GM21423 (cell line): ENCODE data around the gene PLCH2.

ENCODE experiments used
- ATAC-seq: cut with Tn5 transposase; IDR thresholded peaks from one replicate; pipeline ENCODE4 v1.9.1; 2021; ENCODE audit warnings: mild to moderate bottlenecking, moderate library complexity; ENCODE audit not compliant: unreplicated experiment

The PLCH2 gene

GRCh38 chr1:2460996-2461751 is 14.9 kb upstream of the PLCH2 start:
- no peak for ATAC-seq

GRCh38 chr1:2462819-2463218 is 13.3 kb upstream of the PLCH2 start:
- ATAC-seq: no peak

DNA sequence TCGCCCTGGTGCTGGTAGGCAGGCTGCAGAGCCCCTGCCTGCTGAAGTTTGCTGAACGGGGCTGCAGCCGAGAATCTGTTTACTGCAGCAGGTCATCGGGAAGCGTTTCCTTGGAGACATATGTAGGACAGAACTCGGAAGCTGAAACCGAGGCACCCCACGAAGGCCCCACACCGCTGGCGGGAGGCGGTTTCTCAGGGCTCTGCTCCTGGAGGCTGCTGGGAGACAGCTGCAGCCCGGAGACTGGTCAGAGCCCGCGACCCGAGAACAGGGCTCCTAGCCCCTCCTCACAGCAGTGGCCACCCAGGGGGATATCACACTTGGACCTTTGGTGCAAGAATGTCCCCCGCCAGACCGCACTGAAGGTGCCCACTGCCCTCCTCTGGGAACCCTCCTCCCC is 12.7 kb upstream of the PLCH2 start:
- no peak for ATAC-seq

DNA sequence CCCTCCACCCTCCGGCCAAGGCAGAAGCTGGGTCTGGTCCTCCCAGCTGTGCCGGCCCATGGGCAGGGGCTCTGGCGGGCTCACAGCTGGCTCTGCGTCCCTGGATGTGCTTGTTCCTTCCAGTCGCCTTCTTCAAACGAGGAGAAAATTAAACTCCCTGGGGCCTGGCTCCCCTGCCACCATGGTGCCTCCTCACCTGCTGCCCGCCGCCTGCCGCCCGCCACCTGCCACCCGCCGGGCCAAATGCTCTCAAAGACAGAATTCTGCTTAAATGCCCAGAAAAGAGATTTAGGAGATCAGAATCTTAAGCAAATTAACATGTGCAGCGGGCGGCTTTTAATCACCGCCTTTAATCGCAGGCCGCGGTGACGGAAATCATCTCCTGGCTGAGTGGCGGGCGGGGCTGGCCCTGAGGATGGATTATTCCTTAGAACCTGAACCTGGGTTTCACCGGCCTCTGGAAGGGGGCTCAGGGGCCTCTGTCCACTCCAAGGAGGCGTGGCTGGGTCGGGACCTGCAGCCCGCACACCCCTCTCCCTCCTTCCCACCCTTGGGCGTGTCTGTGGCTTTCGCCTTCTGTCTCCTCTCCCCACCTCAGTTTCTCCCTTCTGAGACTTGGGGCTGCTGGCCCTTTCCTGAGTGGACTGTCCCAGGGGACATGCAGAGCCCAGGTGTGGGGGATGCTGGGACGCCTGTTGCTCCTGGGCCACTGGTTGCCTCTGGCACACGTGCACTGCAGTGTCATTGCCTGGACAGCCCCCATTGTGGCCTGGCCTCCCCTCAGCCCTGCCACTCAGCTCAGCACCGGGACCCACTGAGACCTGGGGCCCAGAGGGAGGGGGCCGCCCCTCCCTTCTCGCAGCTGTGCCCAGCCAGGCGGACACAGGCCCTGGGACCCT is 10.5 kb upstream of the PLCH2 start:
- ATAC-seq: no peak

DNA sequence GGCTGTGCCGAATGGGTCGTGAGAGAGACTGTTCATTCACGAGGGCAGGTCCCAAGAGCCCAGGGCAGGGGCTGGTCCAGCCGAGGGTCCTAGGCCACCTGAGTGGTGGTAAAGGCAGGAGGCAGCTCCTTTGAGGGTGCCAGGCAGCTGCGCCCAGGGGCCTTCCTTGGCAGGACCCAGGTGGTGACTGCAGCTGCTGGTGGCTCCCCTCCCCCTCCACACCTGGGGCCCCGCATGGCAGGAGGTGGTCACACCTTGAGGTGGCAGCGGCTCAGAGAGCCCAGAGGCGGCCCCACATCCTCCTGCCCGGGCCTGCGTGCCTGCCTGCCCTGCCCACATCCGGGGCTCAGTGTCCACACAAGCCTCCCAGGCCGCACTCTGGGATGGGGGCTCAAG is 9.8 kb upstream of the PLCH2 start:
- ATAC-seq: no peak

GRCh38 chr1:2466958-2467554 is 9.0 kb upstream of the PLCH2 start:
- no peak for ATAC-seq

DNA sequence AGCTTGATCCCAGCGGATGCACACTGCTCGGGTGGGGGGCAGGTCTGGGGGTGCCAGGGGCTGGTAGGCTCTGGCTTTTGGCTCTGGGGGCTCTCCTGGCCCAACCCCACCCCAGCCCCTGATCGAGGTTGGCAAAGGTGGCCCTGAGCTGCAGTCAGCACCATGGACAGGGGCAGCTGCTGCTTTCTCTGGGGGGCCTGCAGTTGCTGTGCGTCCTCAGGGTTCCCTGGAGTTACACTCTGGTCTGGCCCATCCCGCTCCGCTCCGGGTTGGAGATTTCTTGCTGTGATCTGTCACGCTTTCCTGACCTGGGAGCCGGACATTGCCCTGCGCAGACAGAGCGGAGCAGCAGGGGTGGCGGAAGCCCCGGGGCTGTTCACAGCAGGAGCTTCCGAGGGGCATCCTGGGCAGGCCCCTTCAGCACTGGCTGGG is 8.0 kb upstream of the PLCH2 start:
- no peak for ATAC-seq

GRCh38 chr1:2468540-2468939 is 7.5 kb upstream of the PLCH2 start:
- no peak for ATAC-seq

DNA sequence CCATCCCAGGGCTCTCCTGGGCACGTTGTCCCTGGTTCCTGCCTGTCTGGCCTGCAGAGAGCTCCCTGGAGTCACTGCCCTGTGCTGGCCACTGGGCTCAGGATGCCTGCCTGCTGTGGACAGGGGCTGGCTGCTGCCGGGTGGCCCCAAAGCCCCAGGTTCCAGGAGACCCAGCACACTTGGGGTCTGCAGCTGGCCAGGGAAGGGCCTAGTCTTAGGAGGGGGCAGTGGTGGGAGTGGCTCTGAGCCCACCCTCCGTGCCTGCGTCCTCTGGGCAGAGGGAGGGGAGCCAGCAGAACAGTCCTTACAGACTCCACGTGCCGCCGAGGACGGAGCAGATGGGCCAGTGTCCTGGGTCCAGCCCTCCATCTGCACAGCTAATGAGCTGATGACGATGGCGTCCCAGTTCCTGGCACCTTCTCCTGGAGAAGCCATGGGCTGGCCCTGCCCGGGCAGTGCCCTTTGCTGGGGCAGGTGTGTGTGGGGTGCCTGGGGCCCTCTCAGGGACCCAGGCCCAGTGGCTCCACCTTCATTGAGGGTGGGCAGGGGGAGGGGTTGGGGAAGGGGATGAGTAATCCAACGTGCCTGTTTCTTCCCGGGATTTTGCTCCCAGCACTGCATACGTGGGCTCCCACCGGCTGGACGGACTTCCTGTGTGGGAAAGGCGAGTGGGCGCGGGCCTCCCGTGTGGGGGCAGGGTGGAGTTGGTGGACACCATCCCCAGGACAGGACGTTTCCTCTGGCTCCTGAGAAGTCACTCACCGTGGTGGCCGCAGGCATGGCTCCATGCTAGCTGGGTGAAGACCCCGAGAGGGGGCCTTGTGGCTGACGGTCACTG is 6.8 kb upstream of the PLCH2 start:
- ATAC-seq: no peak

DNA sequence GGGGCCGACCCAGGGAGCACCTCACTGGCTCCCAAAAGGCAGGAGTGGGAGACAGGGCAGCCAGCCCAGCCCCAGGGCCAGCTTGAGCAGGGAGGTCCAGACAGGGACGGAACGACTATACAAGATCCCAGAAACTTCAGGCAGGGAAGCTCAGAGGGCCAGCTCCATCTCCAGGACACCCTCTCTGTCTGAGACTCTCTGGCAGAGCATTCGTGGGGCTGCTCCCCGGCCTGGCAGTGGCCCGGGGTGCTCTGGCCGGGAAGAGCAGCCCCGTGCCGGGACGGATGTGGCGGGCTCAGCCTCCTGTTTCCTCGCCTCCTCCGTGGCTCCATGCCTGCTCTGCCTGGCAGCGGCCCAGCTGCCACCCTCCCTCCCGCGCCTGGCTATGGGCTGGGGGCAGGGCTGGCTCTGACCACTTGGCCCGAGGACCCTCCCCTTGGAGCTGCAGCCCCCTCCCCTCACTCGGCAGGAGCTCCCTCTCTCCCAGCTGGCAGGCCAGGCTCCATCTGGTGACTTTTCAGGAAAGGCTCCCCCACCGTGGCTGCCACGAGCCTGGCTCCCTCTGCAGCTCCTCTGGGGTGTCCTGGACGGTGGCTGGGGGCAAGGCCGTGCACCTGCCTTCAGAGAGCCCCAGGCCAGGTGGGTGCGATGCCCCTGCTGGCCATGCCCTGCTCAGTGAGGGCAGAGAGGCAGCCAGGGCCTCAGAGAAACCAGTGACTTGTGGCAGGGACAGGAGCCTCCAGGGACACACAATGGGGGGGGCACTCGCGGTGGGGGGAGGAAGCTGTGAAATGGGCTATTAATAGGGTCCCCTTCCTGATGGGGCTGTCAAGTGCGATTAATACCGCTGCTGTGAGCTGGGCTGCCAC is 5.6 kb upstream of the PLCH2 start:
- no peak for ATAC-seq

- ATAC-seq: no peak
These were observed 5.0 kb upstream of the PLCH2 start for GRCh38 chr1:2471159-2471471.

- ATAC-seq: no peak
These were observed 4.5 kb upstream of the PLCH2 start for GRCh38 chr1:2471587-2472001.

DNA sequence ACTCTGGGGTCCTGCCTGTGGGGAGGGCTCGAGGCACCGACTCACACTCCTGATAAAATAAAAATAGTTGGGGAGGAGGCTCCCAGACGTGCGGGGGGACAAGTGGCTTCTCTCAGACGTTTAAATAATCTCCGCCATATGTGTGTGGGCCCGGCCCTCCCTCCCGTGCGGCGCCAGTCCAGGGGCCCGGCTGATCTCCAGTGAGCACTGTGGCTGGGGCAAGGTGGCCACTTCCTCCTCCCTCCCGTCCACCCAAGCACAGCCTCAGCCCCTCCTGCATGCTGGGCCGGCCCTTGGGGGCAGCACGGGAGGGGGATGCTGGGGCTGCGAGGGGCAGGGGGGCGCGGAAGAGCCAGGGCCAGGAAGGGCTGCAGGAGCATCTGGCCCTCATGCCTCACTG is 4.0 kb upstream of the PLCH2 start:
- no peak for ATAC-seq

GRCh38 chr1:2472561-2473177 is 3.4 kb upstream of the PLCH2 start:
- ATAC-seq: no peak

- ATAC-seq: no peak
These were observed 2.9 kb upstream of the PLCH2 start for GRCh38 chr1:2473198-2473597.

- no peak for ATAC-seq
These were observed 1.8 kb upstream of the PLCH2 start for GRCh38 chr1:2474104-2474844.

GRCh38 chr1:2474933-2475371 is 1.1 kb upstream of the PLCH2 start:
- ATAC-seq: no peak

DNA sequence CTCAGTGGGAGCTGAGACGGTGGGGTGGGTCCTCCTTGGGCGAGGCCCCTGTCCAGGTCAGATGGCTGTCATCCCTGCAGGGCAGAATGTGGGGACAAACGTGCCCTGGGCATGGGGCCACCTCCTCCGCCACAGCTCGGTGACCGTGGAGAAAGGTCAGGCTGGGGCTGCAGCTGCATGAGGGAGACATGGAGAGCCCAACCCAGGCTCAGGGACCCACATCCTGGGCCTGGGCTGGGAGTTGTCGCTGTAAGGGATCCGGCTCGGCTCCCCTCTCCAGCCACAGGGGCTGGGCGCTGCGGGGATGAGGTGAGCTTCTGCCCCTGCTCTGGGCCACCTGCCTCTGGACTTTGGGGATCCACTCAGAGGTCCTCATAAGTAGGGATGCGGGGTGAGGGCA is 518 bp upstream of the PLCH2 start:
- no peak for ATAC-seq

- no peak for ATAC-seq
These were observed 1.2 kb downstream of the PLCH2 start for GRCh38 chr1:2477309-2477708.
